ENCODE data around the gene MICAL2.
A peak's percentile ranks its signal among the peaks of the same experiment; 100 is the strongest.

MICAL2 gene, protein sequence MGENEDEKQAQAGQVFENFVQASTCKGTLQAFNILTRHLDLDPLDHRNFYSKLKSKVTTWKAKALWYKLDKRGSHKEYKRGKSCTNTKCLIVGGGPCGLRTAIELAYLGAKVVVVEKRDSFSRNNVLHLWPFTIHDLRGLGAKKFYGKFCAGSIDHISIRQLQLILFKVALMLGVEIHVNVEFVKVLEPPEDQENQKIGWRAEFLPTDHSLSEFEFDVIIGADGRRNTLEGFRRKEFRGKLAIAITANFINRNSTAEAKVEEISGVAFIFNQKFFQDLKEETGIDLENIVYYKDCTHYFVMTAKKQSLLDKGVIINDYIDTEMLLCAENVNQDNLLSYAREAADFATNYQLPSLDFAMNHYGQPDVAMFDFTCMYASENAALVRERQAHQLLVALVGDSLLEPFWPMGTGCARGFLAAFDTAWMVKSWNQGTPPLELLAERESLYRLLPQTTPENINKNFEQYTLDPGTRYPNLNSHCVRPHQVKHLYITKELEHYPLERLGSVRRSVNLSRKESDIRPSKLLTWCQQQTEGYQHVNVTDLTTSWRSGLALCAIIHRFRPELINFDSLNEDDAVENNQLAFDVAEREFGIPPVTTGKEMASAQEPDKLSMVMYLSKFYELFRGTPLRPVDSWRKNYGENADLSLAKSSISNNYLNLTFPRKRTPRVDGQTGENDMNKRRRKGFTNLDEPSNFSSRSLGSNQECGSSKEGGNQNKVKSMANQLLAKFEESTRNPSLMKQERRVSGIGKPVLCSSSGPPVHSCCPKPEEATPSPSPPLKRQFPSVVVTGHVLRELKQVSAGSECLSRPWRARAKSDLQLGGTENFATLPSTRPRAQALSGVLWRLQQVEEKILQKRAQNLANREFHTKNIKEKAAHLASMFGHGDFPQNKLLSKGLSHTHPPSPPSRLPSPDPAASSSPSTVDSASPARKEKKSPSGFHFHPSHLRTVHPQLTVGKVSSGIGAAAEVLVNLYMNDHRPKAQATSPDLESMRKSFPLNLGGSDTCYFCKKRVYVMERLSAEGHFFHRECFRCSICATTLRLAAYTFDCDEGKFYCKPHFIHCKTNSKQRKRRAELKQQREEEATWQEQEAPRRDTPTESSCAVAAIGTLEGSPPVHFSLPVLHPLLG

DNA sequence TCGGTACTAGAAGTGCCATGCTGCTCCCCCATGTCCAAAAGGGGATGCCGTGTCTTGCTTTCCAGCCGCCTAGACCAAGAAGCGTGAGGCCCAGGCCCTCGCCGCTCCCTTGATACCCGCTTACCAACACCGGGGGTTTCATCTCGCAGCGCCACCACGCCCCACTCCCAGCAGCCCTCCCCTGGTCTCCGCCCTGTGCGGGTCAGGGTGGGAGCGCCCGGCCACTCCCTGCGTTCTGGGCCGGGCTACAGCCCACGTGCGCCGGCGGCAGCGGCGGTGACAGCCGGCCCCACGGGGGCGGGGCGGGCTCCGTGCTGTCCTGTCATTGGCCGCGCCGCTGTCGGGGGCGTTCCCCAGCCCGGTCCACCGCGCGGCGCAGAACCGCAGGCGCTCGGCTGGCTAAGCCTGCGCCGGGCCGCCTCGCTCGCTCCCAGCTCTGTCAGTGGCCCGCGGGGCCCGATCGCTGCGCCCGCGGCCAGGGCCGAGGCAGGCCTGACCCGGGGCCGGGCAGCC lies at the start of gene MICAL2:
Gene MICAL2 (plus strand): TSS at position 390 of the 513 bp plus-strand sequence. CDS start 51,566 bp downstream, outside the sequence.
- DNase-seq: peak; percentile 88

DNA sequence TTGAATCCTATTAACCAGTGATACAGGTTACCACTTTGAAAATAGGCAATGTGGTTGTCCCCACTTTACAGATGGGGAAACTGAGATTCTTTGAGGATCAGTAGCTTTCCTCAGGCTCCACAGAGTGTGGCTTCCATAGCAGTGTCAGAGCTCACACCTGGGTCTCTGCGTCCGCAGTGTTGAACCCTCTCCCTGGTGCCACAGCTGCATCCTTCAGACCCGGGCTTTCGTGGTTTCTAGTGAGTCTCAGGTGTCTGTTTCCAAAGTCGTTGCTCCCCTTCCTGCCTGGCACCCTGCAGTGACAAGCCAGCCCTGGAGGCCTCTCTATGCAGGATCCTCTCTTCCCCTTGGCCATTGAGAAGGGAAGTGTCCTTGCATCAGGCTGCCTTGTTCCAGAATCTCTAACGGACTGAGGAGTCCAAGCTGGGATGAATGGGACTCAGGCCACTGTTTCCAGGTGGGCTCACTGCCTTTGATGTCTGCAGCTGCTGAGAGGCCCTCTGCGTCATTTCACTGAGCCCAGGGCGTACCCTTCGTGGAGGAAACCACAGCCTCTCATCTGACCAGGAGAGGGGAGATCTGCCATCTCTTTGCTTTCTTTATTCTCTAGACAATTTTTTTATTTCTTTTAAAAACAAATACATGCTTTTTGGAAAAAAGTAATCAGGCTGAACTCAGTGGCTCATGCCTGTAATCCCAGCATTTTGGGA lies 48.4 kb upstream of the MICAL2 start:
- no peak for DNase-seq

DNA sequence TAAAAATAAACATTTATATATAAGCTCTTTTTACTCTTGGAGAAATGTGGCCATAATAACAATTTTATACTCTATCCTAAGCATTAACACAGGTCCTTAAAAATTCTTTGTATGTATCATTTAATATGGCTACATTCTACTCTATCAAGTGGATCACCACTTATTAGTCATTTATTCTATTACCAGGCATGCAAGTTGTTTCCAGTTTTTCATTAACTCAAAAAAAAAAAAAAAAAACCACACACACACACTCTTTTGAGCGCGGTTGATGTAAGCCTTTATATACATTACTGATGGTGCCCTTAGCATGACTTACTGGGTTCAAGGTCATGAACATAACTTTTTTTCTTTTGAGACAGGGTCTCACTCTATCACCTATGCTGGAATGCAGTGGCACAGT lies 47.1 kb upstream of the MICAL2 start:
- DNase-seq: no peak

DNA sequence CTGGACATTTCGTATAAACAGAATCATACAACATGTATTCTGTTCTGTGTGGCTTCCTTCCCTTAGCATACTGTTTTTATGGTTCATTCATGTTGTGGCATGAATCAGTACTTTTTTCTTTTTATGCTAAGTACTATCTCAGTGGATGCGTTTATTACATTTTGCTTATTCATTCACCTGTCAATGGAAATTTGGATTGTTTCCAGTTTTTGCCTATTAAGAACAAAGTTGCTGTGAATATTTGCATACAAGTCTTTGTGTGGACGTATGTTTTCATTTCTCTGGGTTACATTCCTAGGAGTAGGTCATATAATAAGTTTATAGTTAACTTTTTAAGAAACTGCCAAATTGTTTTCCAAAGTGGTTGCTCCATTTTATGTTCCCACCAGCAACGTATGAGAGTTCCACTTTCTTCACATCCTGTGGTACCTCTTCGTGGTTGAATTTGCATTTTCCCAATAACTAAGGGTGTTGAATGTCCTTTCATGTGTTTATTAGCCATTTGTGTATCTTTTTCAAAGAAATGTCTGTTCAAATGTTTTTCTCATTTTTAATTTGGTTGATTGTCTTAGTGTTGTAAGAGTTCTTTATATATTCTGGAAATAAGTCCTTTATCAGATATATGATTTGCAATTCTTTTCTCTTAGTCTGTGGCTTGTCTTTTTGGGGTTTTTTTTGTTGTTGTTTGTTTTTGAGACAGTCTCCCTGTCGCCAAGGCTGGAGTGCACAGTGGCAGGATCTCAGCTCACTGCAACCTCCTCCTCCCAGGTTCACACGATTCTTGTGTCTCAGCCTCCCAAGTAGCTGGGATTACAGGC lies 46.0 kb upstream of the MICAL2 start:
- DNase-seq: no peak

DNA sequence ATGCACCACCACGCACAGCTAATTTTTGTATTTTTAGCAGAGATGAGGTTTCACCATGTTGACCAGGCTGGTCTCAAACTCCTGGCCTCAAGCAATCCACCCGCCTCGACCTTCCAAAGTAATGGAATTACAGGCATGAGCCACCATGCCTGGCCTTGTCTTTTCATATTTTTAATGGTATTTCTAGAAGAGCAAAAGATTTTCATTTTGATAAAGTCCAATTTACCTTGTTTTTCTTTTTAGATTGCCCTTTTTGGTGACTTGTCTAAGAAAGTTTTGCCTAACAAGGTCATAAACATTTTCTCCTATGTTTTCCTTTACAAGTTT lies 45.5 kb upstream of the MICAL2 start:
- no peak for DNase-seq

DNA sequence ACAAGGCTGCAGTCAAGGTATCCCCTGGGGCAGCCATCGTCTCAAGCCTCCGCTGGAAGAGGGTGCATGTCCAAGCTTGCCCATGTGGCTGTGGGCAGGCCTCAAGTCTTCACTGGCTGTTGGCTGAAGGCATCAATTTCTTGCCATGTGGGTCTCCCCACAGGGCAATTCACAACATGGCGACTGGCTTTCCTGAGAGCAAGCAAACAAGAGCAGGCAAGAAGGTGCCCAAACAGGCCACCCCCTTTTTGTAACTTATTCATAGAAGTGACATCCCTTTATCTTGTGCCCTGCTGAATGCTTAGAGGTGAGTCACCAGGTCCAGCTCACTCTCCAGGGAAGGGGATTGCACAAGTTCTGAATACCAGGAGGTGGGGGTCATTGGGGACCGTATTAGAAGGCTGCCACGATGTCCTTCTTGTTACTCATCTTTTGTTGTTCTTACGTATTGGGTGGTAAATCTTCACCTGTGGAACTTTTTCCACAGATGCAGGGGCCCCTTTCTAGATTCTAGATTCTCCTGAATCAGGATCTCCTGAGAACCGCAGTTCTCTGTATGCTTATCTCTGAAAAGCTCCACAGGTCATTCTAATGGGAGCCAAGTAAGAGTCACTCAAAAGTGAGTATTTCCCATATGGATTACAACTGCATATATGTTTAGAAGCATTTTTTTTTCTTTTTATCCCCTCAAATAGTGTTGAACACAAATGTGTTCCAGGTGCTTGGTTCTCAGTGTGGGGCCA lies 44.2 kb upstream of the MICAL2 start:
- DNase-seq: peak; percentile 86

DNA sequence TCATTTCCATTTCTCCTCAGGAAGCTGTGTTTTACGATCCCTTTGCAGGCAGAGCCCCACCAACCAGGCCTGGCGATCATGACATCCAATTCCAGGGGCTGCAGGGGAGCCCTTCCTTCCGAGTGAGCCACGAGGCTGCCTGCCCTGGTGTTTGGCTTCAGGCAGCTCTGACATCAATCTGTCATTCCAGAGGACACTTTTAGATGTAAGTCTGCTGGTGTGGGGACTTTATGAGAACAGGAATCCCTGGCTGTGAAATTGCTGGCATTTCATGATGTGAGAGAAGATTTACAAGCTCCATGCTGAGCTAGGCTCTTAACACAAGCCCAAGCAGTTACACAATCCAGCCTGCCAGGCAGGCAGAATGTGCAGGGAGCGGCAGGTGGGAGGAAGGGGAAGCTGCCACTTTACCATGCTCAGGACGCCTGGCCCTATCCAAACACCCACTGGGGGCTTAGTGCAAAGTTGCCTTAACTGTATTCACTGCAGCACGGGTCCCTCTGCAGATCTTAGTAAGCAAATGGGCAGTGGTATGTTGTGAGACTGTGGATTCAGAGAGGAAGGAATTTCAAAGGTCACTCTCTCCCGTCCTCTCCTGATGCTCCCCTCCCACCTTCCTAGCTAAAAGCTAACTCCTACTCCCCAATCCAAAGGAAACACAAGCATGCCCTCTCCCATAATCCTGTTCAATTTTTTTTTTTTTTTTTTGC lies 43.4 kb upstream of the MICAL2 start:
- peak; percentile 71 for DNase-seq

DNA sequence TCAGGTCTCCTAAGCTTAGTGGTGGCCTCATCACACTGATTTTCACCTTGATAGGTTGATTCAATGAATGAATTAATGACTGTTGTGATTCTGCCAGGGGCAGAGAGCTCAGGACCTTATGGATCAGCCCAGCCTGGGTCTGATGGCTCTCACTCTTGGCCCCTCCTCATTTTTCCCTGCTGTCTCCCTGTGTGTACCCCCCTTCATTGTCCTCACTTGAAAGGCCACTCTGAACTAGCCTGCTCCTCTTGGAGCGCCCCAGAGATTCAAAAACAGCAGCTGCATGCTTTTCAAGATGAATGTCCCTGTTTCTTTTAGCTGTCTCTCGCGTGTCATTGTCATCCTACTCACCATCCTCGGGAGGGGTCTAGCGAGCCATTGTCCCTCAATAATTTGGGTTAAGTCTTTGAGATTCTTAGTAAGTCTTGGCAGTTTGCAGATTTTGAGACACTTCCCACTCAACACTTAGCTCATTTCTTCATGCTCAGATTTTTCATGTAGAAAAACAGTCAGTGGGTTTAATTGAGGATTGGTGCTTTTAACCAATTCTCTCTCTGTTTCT lies 42.5 kb upstream of the MICAL2 start:
- DNase-seq: no peak

DNA sequence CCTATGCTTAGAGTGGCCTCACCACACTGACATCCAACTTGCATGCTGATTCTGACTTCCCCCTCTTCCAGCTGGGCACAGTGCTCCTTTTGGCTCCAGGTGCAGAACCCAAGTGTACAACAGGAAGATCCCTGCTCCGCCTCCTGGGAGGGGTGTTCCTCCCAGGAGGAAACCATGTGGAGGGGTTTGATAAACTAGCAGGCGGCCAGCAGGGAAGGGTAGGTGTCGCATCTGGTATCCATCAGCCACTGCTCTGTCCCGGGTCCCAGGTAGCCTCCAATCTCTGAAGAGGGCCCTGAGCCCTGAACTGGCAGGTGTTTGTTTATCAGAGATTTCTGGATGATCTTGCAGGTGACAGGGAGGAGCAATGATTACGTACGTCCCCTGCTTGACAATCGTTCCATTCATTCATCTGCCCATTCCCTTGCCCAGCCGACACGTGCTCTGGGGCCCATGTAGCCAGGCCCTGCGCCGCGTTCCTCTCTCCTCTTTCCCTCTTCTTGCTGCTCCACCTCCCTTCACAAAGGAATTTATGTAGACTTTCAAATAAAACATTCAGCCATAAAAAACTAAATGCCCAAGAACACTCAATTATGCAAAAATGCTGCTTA lies 41.2 kb upstream of the MICAL2 start:
- DNase-seq: no peak

DNA sequence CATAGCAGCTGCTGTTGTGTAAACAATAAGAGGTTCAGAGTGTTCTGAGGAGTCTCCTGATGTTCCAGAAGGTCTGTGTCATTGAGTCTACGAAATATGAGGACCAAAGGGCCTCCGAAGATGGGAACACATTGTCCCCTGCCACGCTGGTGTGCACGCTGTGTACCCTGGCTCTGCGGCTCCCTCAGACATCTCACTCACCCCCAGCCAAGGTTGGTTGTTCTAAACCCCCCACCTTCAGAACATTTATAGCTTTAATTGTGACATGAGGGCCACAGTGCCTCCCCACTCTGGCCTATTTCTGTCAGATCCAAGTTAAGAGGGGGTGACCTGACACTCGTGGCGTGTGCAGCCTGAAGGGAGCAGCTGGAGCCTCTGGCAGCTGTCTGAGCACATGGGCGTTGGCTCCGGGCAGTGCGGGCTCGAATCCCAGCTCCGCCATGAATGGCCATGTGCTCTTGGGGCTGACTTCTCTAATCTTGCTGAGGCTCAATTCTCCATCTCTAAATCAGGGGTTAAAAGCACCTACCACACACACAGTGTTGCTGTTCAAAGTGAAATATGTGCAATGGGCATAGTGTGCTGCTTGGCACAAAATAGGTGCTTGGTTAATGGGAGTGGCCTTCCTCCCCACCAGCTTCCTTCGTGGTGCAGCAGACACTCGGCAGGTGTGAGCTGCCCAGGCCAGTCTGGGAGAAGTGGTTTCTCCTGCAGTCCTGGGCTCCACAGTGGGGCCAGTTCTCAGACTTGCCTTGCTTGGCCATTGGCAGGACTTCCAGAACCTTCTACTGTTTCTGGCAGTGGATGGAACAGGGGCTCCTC lies 39.7 kb upstream of the MICAL2 start:
- DNase-seq: no peak

DNA sequence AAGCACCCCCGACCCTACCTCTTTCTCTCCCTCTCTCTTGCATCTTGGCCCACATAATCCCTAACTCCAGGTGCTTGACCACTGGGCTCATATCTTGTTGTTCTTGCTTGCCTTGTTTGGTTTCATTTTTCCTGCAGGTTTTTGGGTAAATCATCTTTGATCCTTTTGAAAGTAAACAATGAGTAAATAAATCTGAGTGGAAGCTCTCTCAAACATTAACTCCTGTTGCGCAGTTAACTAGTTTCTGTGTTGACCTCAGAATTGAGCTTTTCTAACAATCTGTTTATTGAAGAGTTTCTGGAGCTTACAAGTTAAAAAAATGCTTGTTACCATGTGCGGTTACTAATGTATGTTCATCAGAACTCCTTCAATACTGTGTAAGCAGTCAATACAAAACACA lies 38.8 kb upstream of the MICAL2 start:
- no peak for DNase-seq

DNA sequence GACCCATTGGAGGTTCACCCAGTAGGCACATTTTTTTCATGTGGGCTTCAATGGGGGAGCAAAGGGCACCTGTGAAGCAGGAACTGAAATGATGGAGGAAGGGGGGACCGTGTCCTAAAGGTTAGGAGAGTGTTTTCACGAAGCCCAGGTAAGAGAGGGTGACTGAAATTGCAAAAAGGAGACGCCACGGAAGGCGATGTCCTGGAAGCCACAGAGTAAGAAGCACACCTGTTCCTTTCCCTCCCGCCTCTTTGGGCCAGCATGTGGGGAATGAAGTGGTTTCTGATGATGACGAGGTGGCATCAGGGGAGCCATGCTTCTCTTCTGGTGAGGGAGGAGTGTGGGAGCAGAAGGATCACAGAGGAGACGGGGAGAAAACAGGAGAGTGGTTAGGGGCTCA lies 37.0 kb upstream of the MICAL2 start:
- DNase-seq: no peak

DNA sequence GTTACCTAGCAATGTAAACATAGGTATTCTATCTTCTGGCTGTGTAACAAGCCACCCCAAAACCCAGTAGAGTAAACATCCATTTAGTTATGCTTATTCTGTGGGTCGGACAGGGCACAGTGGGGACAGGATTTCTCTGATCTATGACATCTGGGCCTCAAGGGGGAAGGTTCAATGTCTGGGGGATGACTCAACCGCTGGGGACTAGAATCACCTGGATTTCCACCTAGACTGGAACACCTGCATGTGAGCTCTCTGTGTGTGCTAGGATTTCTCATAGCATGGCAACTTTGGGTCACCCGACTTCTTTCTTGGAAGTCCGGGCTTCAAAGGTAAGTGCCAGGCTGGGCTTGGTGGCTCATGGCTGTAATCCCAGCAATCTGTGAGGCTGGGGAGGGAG lies 36.5 kb upstream of the MICAL2 start:
- no peak for DNase-seq

DNA sequence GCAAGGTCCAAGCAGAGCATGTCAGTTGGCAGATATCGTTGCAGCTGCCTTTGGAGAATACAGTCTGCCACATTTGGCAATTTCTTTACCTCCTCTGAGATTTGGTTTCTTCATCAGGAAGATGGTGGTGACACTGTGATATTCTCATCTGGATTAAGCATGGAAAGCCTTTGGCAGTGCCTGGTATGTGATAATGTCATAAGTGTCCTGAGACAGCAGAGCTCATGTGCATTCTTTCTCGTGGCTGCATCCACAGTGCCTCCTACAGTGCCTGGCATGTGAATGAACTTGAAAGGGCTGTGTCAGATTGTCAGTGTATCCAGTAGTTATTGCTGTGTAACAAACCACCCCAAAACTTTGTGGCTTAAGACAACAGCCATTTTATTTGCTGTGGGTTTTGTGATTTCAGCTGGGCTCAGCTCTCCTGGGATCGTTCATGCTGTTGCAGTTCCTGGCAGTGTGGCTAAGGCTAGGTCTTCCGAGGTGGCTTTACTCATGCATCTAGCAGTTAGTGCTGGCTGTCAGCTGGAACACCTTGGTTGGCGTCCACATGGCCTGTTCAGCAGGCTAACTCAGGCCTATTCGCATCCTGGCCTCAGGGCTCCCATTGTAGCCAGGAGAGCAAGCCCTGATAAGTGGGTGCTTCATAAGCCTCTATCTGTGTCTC lies 35.7 kb upstream of the MICAL2 start:
- no peak for DNase-seq

DNA sequence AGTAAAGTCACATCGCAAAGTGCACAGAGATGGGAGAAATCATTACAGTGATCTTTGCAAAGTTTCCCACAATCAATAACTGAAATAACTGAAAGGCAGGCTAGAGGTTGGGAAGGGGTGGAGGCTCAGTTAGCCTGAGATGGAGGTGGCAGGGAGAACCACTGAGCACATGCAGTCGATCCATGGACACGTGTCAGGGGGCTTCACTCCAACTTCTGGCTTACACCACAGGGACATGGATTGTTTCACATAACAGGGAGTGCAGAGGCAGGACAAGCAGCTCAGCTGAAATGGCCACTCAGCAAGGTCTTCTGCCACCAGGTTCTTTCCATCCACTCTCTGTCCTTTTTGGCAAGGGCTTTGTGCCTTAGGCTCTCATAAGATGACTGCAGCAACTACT lies 35.1 kb upstream of the MICAL2 start:
- no peak for DNase-seq

DNA sequence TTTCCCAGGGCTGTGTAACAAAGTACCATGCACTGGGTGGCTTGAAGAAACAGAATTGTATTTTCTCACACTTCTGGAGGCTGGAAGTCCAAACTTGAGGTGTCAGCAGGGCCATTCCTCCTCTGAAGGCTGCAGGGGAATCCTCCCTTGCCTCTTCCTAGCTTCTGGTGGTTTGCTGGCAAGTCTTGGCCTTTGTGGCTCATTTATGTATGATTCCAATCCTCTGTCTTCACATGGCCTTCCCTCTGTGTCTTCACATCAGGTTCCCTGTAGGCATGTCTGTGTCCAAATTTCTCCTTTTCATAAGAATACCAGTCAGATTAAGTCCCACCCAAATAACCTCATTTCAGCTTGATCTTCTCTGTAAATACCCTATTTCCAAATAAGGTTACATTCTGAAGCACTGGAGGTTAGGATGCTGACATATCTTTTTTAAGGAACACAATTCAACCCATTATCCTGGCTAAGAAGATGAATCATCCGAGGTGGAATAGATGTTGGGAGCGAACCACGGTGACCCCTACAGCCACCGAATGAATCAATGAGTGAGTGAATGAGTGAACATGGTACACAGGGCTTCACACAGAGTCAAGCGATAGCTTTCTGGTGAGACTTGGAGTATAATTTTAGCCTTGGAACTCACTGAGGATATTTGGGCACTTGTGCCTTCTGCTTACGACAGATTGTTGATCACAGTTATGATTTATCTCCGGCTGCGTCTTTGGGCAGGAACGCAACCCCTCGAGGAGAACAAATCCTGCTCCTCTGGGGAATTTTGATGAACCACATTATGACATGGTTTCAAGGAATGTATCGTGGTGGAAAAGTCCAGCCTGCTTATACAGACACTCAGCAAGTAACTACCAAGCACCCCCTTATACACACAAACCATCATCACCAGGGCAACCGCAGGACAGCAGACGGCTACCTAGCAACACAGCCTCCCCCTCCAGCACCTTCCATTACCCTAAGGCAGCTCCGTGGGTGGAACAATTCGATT lies 34.3 kb upstream of the MICAL2 start:
- DNase-seq: peak; percentile 100
